HL-60/S4 treated with phorbol 12-myristate 13-acetate at 8.2 ng/mL for 4 days and 3 days (cell line): Measurements from ENCODE around the gene IRX4.
"Not testable (repeated sequence)": the region's sequence is repeated elsewhere in the genome, so short reads cannot be mapped to it uniquely, and the experiment has no call there.

Source experiments
- in situ Hi-C: fragments of 300-500 bp; cut with MboI; formaldehyde crosslinking; loops from 2 replicates; pipeline ENCODE4 v1.15.0; 2022; ENCODE audit warnings: low sequenced_read_pairs

Gene IRX4

DNA sequence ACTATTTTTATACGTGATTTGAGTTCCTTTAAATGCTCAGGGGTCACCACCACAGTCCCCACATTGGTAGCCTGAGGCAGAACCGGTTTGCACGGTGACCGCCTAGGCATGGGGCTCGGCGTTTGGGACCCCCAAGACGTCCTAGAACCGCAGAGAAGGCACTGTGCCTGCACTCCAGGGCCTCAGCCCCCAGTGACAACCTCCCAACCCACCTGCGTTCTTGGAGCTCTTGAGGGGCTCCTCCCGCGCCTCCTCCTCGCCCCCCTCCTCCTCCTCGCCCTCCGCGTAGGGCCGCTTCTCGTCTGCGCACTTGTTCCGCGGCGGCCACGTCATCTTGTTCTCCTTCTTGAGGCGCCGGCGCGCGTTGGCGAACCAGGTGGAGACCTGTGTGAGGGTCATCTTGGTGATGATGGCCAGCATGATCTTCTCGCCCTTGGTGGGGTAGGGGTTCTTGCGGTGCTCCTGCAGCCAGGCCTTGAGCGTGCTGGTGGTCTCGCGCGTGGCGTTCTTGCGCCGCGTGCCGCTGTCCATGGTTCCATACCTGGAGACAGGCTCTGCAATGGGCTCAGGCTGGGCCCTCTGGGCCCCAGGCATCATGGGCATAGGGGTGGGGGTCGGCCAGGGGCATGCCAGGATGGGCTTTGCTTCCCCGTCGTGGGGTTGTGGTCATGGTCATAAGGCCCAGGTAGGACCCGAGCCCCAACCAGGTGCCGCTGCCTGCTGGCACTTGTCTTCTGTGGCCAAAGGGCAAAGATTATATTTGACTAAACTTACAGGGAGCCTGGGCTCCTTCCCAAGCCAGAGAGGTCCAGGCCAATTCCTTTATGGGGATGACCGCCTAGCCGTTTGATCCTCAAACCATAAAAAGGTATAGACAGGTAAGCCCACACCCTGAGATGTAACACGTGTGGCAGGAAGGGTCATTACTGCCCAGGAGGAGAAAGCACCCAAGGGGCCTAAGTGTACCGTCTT lies 3.1 kb downstream of the IRX4 start:
- in situ Hi-C loops: no loop called here

DNA sequence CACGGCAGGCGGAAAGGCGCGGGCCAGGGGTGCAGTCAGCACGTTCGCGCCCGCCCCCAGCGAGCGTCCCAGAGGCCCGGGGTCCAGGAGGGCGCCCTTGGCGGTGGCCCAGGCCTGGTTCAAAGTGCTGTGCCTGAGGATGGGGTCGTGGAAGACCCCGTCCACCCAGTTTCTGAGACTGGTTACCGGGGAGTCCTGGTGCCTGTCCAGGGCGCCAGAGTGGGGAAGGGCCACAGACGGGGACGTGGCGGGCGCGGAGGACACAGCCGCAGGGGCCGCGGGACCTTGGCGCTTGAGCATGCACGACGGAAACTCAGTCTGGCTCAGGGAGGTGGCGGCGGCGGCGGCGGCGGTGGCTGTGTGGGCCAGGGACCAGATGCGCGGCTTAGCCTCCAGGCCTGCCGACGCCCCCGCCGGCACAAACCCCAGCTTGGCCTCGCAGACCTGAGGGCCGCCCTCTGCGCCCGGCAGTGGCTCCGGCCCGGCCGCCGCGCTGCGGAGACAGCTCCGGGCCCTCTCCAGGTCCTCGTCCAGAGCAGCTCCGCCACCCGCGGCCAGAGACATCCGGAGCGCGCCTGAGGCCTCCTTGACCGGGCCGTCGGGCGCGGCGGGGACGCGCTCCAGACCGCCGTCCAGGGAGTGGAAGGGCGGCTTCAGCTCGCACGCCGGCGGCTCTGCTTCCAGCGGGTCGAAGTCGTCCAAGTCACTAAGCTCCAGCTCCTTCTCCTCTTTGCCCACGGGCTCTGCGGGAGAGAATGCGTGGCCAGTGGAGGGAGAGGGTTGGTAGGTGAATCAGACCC lies 4.5 kb downstream of the IRX4 start:
- in situ Hi-C loops: no loop called here

DNA sequence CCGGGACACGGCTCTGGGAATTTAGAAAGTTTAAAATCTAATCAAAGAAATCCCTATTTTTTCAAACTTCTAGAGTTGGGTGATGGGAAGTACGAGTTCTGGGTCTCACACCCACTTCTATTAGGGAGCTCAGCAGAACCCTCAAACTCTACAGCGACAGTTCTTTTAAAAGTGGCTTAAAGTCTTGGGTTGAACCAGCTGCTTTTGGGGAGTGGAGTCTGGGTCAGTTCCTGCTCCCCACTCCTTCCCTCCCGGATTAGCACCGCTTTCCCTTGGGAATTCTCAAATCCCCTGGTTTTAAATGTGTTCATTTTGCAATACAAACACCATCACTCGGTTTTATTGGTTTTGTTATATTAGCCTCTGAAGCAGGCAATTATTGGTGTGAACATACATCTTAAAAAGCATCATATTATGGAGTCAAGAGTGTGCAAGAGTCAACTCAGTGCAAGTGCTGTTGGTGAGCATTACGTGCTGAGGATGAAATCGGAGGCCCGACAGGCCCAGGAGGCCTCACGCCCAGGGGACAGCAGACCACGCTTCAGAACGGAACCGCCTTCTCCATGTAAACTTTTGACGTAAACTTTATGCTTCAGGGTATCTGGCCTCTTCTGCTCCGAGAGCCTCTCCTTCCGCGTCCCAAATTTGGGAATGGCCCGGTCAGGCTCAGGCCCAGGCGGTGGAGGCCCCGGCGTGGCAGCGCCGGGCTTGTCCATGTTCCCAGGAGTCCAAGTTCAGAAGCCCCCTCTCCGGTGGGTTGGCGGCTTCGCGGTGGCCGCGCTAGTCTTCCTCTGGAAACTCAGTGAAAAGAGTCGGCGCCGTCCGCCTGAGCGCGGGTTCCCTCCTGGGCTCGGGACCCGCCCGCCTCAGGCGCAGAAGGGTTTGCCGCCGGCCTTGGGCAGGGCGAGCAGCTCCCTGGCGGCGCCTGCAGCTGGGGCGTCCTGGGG lies 5.3 kb downstream of the IRX4 start:
- in situ Hi-C loops: no loop called here

DNA sequence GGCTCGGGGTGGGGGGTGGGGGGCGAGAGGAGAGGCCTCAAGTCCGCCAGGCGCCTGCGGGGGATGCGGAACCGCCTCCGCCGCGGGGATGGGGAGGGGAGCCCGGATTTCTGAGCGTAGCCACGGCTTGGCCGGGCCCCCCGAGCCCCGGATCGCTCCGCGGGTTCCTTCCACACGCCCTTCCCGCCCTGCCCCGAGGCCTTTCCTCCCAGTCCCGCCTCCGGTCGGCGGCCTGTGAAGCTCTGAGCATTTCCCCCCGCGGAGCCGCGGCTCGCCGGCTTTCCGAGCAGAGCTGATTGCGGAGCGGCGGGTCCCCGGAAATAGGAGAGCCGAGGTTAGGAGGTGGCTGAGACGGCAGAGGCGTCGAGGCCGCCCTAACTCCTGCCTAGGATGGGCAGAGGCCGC lies 6.1 kb downstream of the IRX4 start:
- in situ Hi-C loops: no loop called here

DNA sequence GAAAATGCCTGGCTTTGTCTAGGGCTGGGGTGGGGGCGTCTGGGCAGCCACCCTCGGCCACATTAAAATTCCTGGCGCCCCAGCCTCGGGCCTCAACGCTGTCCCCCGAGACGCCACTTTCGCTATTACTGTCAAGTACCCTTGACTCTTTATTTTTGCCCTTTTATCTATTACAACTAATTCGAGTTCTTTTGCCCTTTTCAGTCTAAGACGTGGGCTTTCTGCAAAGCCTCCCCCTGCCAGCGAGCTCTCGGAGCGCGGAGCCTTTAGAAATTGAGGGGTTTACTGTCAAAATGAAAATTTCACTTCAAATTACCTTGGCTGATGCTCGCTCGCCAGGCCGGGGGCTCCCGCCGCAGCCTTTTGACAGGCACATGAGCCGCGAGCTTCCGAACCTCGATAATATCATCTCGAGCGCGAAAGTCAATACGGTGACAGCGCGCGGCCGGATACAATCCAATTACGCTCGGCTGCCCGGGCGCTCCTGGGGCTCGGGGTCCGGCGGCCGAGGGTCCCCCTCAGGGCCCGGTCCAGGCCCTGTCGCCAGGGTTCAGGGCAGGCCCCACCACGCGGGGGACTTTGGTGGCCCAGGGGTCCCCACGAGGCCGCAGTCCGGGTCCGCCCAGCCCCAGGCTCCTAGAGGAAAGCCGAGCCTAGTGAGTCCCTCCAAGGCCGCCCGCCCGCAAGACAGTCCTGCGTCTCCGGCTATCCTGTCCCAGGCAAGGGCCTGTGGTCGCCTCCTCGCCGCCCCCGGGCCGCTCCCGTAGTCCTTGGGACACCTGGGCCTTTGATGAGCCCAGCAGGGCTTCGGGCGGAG lies 6.7 kb downstream of the IRX4 start:
- in situ Hi-C loops: no loop called here

DNA sequence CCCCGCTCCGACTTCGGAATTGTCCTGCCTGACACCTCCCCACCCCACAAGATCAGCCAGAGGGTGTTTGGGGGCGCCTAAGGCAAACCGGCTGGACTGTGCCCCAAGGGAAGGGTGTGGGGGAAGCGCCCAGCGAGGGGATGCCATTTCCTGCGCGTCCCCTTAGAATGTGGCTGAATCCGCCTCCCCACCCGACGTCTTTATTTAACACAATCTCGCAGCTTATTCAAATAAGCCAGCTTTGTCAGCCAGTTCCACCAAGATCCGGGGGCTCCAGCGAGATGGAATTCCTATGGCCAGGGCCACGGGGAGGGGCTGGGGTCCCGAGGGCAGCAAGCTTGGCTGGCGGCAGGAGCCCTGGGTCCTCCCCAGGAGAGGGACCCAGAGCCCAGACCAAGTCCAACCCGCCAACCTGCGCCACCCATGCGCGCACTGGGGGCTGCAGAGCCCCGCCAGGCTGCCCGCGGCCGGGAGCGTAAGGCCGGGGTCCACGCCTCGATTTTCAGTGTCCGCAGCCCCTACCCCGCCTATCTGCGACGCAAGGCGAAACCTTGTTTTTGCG lies 7.4 kb downstream of the IRX4 start:
- in situ Hi-C loops: no loop called here

DNA sequence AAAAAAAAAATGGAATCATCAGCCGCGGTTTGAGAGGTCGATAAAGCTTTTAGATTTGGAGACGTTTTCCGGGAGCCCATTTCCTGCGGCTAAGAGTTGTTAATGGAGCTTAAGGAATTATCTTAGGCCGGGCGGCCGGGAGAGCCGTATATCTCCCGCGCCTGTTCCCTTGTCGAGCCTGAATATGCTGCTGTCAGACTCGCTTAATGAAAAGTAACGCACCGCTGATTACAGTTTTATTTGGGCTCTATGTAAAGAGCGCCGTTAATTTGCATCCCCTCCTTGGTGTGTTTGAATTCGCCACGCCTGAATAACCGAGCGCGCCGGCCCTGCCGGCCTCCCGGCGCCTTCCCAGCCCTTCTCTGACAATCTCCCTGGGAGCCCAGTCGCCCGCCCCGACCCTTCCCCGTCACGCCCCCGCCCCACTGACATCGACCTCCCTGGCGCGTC lies 7.9 kb downstream of the IRX4 start:
- in situ Hi-C loops: no loop called here

DNA sequence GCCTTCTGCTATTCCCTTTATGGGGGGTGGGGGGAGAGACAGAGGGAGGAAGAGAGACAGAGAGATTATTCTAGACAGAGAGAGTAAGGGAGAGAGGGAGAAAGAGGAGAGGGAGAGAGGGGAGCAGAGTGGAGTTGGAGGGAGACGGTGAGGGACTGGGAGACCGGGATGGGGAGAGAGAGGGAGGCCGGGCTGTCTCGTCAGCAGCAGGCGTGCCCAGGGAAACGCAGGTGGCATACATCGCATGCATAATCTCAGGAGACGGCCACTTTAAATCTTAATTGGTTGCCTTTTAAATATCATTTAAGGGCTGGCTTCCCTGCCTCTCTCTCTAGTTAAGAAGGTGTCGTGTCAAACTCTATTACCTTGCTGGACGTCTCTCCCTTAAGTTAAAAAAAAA lies 8.4 kb downstream of the IRX4 start:
- in situ Hi-C loops: no loop called here

DNA sequence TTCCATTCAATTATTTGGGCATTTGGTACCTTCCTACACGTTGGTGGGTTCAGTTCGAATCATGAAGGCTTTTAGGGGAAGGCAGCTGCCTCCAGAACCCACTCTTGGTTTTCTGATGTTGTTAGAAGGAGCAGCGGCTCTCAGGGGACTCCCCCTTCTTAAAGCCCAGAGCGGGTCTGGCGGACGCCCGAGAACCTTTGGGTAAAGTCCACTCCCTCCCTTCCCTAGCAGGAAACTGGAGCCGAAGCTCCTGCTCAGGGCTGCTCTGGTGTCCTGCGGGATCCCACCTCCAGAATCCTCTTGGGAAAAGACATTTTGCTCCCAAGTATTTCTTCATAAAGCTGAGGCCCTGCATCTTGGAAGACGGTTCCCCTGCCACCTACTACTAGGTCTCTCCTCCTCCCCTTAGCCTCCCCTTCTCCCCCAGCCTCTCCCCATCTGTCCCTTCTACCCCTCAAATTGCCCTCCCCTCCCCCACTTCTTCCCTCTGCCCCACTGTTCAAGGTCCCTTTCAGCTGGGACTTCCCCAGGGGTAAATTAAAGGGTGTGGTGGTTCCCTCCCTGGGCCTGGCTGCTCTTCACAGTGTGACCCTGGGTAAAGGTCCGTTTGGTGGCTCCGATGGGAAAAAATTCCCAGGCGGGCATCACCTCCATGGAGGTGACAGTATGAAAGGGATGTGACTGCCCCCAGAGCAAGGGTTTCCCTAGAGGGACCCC lies 9.3 kb downstream of the IRX4 start:
- in situ Hi-C loops: no loop called here

DNA sequence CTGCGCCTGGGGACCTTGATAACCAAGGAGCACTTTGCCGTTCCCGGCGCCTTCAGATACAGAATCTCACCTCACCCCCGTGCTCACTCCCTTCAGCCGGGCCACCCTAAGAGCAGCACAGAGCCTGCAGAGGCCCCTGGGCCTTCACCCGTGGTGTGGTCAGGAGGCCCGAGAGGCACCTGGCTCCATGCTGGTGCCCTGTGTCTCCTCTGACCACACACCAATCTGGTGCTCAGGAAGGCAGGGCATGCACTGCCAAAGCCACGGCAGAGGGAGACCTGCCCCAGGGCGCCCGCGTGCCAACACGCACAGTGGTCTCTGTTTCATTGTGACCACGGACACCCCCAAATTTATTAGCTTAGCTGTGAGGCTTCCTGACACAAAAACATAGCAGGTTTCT lies 11.3 kb downstream of the IRX4 start:
- in situ Hi-C loops: no loop called here

DNA sequence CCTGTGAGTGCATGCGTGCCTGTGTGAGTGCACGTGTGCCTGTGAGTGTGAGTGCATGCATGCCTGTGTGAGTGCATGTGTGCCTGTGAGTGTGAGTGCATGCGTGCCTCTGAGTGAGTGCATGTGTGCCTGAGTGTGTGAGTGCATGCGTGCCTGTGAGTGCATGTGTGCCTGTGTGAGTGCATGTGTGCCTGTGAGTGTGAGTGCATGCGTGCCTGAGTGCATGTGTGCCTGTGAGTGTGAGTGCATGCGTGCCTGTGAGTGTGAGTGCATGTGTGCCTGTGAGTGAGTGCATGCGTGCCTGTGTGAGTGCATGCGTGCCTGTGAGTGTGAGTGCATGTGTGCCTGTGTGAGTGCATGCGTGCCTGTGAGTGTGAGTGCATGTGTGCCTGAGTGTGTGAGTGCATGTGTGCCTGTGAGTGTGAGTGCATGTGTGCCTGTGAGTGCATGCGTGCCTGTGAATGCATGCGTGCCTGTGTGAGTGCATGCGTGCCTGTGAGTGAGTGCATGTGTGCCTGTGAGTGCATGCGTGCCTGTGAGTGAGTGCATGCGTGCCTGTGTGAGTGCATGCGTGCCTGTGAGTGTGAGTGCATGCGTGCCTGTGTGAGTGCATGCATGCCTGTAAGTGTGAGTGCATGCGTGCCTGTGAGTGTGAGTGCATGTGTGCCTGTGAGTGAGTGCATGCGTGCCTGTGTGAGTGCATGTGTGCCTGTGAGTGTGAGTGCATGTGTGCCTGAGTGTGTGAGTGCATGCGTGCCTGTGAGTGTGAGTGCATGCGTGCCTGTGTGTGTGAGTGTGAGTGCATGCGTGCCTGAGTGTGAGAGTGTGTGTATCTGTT lies 12.1 kb downstream of the IRX4 start:
- in situ Hi-C loops: not testable (repeated sequence)

DNA sequence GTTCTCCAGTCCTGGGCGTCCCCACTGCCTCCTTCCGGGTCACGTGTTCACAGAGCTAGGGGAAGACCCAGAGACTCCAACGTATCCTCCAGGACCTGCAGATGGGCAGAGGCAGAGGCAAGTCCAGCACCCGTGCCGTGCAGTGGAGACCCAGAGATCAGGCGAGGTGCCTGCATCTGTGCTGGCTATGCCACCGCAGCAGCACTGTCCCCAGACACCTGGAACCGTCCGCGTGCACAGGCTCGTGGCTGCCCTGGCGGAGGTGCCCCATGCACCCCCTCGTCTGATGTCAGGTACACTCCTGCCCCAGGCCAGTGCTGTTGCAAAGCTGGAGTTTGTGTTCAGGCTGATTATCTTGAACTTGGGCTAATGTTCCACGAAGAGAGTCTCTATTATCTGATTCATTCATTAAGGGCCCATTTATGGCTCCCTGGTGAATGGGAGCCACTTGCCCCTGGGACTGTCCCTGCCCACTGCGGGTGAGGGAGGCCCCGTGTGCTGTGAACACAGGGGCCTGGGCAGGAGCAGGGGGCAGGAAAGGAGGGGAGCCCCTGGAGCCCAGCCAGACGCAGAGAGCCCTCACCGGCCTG lies 13.7 kb downstream of the IRX4 start:
- in situ Hi-C loops: no loop called here

DNA sequence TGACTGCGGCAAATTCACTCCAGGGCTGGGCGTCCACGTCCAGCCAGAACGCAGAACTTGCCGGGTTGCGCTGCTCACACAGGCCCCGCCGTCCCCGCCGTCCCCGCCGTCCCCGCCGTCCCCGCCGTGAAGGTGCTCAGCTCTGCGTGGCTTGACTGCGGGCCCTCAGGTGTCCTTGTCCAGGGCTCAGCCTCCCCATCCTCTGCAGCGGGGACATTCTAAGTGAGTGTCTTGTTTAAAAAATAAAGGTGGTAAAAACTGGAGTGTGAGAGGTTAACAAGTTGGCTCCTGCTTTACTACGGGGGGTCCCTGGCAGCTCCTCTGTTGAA lies 14.9 kb downstream of the IRX4 start:
- in situ Hi-C loops: no loop called here

DNA sequence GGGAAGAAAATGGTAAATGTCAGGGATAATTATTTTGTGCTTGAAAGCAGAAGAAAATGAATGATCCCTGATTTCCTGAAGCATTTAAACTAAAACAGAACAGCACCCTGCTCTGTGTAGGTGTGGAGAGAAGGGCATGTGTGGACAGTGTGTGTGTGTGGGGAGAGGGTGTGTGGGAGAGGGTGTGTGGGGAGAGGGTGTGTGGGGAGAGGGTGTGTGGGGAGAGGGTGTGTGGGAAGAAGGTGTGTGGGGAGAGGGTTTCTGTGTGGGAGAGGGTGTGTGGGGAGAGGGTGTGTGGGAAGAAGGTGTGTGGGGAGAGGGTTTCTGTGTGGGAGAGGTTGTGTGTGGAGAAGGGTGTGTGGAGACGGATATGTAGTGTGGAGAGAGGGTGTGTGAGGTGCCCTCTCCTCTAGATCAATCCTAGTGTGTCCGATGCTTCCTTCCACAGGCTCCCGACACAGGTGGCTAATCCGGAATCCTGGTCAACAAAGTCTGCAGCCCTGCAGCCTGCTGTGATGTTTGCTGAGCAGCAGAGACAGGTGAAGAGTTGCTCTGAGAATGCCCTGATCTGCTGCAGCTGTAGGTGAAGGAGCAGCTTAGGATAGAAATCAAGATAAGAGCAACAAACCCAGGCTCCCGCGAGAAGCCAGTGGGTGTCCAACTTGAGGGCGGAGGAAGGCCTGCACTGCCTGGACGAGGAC lies 15.5 kb downstream of the IRX4 start:
- in situ Hi-C loops: no loop called here

DNA sequence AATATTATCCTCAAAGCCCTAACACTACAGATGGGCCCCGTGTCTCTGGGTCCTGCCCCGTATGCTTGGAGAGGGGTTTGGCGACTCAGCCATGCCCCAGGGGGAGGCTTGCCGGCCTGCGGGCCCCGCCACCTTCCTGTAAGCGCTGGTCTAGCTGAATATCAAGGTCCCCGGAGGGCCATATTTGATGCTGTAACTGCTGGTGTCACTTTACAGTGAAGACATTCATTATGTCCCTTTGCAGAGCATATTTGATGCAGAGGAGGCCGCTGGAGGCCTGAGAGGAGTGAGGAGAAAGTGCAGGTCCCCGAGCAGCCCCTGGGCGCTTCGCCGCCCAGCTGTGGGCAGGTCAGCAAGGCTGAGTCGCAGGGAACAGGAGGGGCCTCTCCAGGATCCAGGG lies 16.8 kb downstream of the IRX4 start:
- in situ Hi-C loops: no loop called here

DNA sequence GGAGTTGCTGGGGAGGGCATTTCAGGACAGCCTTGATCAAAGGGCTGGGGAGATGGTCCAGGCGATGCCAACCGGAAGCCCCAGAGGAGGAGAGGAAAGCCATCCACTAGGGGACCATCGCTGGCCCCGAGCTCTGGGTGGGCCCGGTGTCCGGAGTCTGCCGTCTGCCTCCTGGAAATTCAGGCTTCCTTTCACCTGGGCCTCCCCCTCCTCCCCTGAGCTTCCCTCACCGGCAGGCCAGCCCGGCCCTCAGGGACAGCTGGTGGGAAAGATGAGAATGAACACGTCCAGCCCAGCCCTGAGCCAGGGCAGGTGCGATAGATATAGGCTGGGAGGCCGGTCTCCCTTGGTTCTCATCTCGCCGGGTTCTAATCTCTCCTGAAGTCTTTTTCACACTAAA lies 17.2 kb downstream of the IRX4 start:
- in situ Hi-C loops: no loop called here

DNA sequence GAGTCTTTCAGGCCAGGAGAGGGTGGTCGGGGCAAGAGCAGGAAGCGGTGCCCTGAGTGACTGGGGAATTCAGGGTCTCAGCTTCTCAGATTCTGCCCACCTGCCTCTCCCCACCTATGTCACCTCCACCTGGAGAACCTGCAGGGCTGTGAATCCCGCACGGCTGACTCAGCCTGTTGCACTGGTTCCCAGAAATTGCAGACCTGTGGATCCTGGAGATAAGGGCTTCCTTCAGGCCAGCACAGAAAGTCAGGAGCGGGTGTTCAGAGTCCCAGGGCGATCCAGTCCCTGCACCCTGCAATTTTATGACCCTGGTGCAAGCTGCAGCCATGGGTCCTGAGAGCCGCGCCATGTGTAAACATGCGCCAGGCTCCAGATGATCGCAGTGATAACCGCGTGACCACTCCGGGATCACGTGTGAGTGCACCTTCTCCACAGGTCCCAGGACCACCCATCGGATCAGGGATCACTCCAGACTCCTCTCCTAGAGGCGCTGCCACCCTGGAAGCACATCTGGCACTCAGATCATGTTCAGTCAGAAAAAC lies 17.8 kb downstream of the IRX4 start:
- in situ Hi-C loops: no loop called here
